Stomach (tissue), 9 donors: ENCODE measurements around the gene TCEAL3. TPM values are rescaled to one million over a fixed set of nuclear protein-coding genes. Genes with fewer than 3 reads are reported as not detected.
A peak's percentile ranks its signal among the peaks of the same experiment; 100 is the strongest.

Experiments used
- DNase-seq, 2 donors: peaks; one replicate each; pipeline versions ENCODE4 v3.0.0 to v3.0.0-alpha.2; 2013 to 2019
- H3K27ac ChIP-seq, 5 donors: fragments of 200-600 bp in 4 of 5; sonication (generic) in 4 of 5; one replicate each; pipeline ENCODE4 v1.5.1; 2013 to 2019; ENCODE audit warnings: mild to moderate bottlenecking in 1 of 5, moderate library complexity in 1 of 5
- H3K27me3 ChIP-seq, 3 donors: fragments of 200-600 bp; sonication (generic); one replicate each; pipeline ENCODE4 v1.5.1; 2017 to 2019; ENCODE audit warnings: mixed run types in 1 of 3
- H3K36me3 ChIP-seq, 4 donors: fragments of 200-600 bp; sonication (generic); 1 replicate in 3 of 4; 2 replicates in 1 of 4; pipeline ENCODE4 v1.5.1; 2016 to 2019
- H3K4me1 ChIP-seq, 4 donors: fragments of 200-600 bp; sonication (generic); one replicate each; pipeline ENCODE4 v1.5.1; 2016 to 2019
- H3K4me3 ChIP-seq, 4 donors: fragments of 200-600 bp; sonication (generic) in 3 of 4; one replicate each; pipeline ENCODE4 v1.5.1; 2016 to 2019; ENCODE audit warnings: mild to moderate bottlenecking in 1 of 4
- H3K9me3 ChIP-seq, 4 donors: fragments of 200-600 bp; sonication (generic); one replicate each; pipeline ENCODE4 v1.5.1; 2016 to 2019
- CTCF ChIP-seq, 7 experiments: fragments of 450-650 bp in 4 of 7; fragments of 200-600 bp in 3 of 7; sonication (generic) in 3 of 7; IDR thresholded peaks; one replicate each; pipeline ENCODE4 v1.5.1; 2016 to 2019; ENCODE audit warnings: antibody characterized with exemption in 7 of 7, control low read depth in 2 of 7, mild to moderate bottlenecking in 1 of 7
- EP300 ChIP-seq: sonication (generic); formaldehyde crosslinking; IDR thresholded peaks from one replicate; pipeline ENCODE4 v1.6.1; 2017; ENCODE audit warnings: antibody characterized with exemption
- POLR2A ChIP-seq, 4 donors: fragments of 450-650 bp; IDR thresholded peaks; one replicate each; pipeline ENCODE4 v1.6.1; 2016; ENCODE audit warnings: antibody characterized with exemption in 4 of 4, control low read depth in 2 of 4, mild to moderate bottlenecking in 1 of 4, moderate library complexity in 1 of 4
- POLR2AphosphoS5 ChIP-seq, 3 donors: sonication (generic); formaldehyde crosslinking; IDR thresholded peaks; one replicate each; pipeline ENCODE4 v1.6.1; 2016; ENCODE audit warnings: antibody characterized with exemption in 3 of 3
- WGBS, 5 donors: extraction: QIAGEN DNeasy Blood & Tissue Kit in 3 of 5; methylation state at CpG; one replicate each; pipeline versions ENCODE4 v1.1.5 to v1.1.7; 2013 to 2018; 5-methylcytosine and 5-hydroxymethylcytosine counted together
- intact Hi-C: fragments of 100-400 bp; cut with DNase I; formaldehyde crosslinking; loops from one replicate; pipeline ENCODE4 v1.15.1; 2023; ENCODE audit warnings: low total_unique reads
- polyA plus RNA-seq, 3 donors: library from polyadenylated mRNA; stranded (reverse); fragments of 200-250 nt; gene quantifications; one replicate each; pipeline ENCODE4 v1.2.3, GENCODE V29; 2013
- total RNA-seq, 5 donors: library from RNA; depleted of rRNA; stranded (reverse); fragments of >200 nt; gene quantifications; one replicate each; pipeline versions ENCODE4 v1.1.0 to v1.2.3, GENCODE V29; 2014 to 2016
- donor health status: healthy with polysubstance abuse.
- donor health status: Bipolar disorder and iron deficiency.
- donor health status: healthy.

TCEAL3 gene
- total and polyA plus RNA-seq, 8 donors, result 16.3 to 57.3 (median 29.3) TPM

GRCh38 chrX:103628386-103629317, 20.9 kb downstream of the TCEAL3 start, which contains the start of gene TCEAL1:
Gene TCEAL1 (plus strand): TSS chrX:103628975. CDS start chrX:103629917, 942 bp downstream.
- Histone ChIP-seq H3K27me3 (peaks cover 0 to 5% (median 0%) of the 10 kb centered on the region in 3 donors), H3K27ac (peak within 1 kb of the TSS; percentile 76 to 93 (median 90)), H3K4me3 (peak within 1 kb of the TSS; percentile 59 to 71 (median 66)), H3K9me3 (no peaks in the 10 kb centered on the region), H3K4me1 (peaks cover 0 to 31% (median 9%) of the 10 kb centered on the region in 4 donors), H3K36me3 (no peaks in the 10 kb centered on the region)
- intact Hi-C loops, result no loop called here
- WGBS, 5 donors, result 1 to 33% (median 8%) methylated on average over 29 to 32 of the region's 32 CpGs
- no peak for TF ChIP-seq POLR2A (IDR thresholded peaks at IDR 0.05)
- peak in 1 of 3 donors; percentile 39 for TF ChIP-seq POLR2AphosphoS5 (IDR thresholded peaks at IDR 0.05)
- peak; percentile 58 to 83 for DNase-seq

GRCh38 chrX:103629318-103630170, 21.8 kb downstream of the TCEAL3 start:
- intact Hi-C loops, result no loop called here
- Histone ChIP-seq H3K27ac (peak overlapping the region; percentile 76 to 93 (median 90)), H3K27me3 (peaks cover 0 to 5% (median 0%) of the 10 kb centered on the region in 3 donors), H3K4me1 (peaks cover 0 to 31% (median 9%) of the 10 kb centered on the region in 4 donors), H3K4me3 (peak overlapping the region; percentile 59 to 71 (median 66)), H3K9me3 (no peaks in the 10 kb centered on the region), H3K36me3 (no peaks in the 10 kb centered on the region)
- 0 to 28% (median 5%) methylated on average over 7 to 49 of the region's 49 CpGs for WGBS, 5 donors
- DNase-seq, result peak; percentile 40 to 91
- TF ChIP-seq EP300 (no peak), POLR2AphosphoS5 (IDR thresholded peaks at IDR 0.05) (peak in 2 of 3 donors; percentile 32 to 49), CTCF (IDR thresholded peaks at IDR 0.05) (peak in 1 of 7 experiments; percentile 20)

- peak overlapping the region; percentile 76 to 93 (median 90) for H3K27ac ChIP-seq
- WGBS, 5 donors, result 11 to 39% (median 17%) methylated on average over 6 of the region's 6 CpGs
- no peak for DNase-seq
- H3K36me3 ChIP-seq, result no peaks in the 10 kb centered on the region
- H3K4me1 ChIP-seq, result peaks cover 0 to 28% (median 7%) of the 10 kb centered on the region in 4 donors
- peaks cover 0 to 5% (median 0%) of the 10 kb centered on the region in 3 donors for H3K27me3 ChIP-seq
- no peaks in the 10 kb centered on the region for H3K9me3 ChIP-seq
- intact Hi-C loops, result no loop called here
- H3K4me3 ChIP-seq, result peak overlapping the region; percentile 59 to 71 (median 66)
- TF ChIP-seq CTCF (IDR thresholded peaks at IDR 0.05) (no peak), POLR2A (IDR thresholded peaks at IDR 0.05) (no peak), POLR2AphosphoS5 (IDR thresholded peaks at IDR 0.05) (no peak), EP300 (no peak)
Measured at GRCh38 chrX:103630171-103630511, 22.4 kb downstream of the TCEAL3 start.

- Histone ChIP-seq H3K27me3 (peaks cover 0 to 5% (median 0%) of the 10 kb centered on the region in 3 donors), H3K9me3 (no peaks in the 10 kb centered on the region), H3K4me1 (peaks cover 0 to 17% (median 3%) of the 10 kb centered on the region in 4 donors), H3K4me3 (peak overlapping the region in 1 of 4 donors; percentile 71), H3K36me3 (no peaks in the 10 kb centered on the region), H3K27ac (no peak overlapping the region)
- DNase-seq, result no peak
- TF ChIP-seq EP300 (no peak), CTCF (IDR thresholded peaks at IDR 0.05) (no peak), POLR2AphosphoS5 (IDR thresholded peaks at IDR 0.05) (no peak), POLR2A (IDR thresholded peaks at IDR 0.05) (no peak)
- WGBS, 5 donors, result 78 to 100% (median 90%) methylated on average over 5 of the region's 5 CpGs
- intact Hi-C loops, result no loop called here
Measured at GRCh38 chrX:103631145-103631544, 23.4 kb downstream of the TCEAL3 start.
